GM19397 (cell line): ENCODE results near the gene RPL3.
"Not testable (repeated sequence)": the region's sequence is repeated elsewhere in the genome, so short reads cannot be mapped to it uniquely, and the experiment has no call there.

Source experiments
- ATAC-seq: cut with Tn5 transposase; IDR thresholded peaks from one replicate; pipeline ENCODE4 v1.9.1; 2021; ENCODE audit warnings: mild to moderate bottlenecking, moderate library complexity; ENCODE audit not compliant: unreplicated experiment

The RPL3 gene

DNA sequence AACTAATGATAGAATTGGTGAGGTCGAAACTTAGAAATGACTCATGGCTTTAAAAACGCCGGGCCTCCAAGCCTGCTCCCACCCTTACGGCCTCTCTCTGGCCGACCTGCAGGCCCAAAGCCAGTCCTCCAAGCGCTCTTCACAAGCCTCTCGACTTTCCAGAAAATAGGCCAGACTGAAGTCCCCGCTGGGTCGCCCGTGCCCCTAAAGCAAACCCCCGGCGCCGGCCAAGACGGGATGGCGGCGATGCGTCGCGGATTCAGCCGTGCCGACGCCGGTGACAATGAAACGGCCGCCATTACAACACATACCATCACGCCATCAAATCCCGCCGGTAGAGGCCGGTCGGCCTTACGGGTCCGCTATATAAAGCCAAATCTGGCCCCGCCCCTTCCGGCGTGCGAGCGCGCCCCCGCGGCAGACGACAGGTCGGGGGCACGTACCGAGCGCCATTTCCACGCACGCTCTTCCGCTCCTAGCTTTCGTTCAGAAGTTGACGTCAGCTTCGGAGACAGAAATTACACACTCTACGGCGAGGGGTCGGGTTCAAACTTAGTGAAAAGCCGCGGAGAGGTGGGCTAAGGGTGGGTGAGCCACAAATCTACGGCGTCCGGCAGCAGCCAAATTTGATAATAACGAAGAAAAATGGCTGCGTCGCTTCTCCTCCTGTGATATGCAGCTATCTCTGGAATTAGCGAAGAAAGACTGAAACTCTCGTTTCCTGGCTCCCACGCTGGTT lies at the start of gene RPL3:
RPL3 (minus strand) TSS at position 340 of the 739 bp plus-strand sequence; CDS start at position 314, 26 bp downstream.
- ATAC-seq = peak; percentile 91

DNA sequence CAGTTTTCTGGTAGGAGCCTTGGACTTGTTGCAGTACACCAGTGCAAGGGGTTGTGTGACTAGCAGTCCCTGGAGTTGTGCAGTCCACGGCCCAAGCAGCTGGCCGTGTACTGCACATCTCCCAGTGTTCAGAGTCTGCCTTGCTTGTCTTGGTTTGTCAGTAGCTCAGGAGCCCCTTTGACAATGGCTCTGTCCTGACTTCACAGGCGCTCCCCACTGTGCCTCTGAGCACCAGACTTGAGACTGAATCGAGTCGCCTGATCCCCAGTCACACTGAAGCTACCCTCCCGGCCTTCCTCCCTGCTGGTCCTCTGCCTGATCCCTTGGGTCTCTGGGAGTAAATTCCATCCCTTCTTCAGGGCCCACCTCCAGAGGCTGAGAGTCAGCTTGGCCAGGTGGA lies 49.8 kb upstream of the RPL3 start:
- ATAC-seq = no peak

DNA sequence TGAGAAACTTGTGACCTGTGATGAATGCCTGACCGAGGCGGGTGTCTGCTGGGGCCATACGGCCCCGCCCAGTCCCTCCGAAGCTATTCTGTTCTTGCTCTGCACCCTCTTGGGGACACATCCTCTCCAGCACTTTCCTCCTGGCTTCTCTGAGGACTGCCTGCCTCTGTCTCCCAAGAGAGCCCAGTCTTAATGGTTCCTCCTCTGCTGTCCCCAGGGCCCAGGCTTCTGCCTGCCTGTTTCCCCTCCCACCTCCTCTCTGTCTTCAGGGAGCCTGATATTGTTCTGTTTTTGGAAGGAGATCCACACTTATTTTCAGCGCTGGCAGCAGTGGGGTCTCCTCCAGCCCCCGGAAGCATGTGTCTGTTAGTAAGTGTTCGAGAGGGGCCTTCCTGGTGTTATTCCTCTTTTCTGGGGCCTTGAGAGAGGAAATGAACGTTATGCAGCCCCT lies 49.1 kb upstream of the RPL3 start:
- no peak for ATAC-seq

DNA sequence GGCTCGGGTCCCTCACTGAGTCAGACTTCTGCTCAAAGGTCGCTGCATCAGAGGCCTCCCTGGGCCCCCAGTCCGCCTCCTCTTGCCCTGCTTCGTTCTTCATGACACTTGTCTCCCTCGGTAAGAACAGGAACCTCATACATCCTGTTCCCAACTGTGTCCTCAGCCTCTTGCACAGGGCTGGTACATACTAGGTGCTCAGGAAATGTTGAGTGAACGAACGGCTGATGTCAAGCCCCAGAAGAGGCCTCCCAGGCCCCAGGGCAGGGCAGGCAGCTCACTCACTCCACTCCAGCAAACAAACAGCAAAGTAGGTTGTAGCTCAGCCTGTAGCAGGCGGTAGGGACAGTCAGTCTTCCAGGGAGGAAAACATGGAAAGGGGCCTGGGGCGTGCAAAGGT lies 47.6 kb upstream of the RPL3 start:
- ATAC-seq = no peak

DNA sequence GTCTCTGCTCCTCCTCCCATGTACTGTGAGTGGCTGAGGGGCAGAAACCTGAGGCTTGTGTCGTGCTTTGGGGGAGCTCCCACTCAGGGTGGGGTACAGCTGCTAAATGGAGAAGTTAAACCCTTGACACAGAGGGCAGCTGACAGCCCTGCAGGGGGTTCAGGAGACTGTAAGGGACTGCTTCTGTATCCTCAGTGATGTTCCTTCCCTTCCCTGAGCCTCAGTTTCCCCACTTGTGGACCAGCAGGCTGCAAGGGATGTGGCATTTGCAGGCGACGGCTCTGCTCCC lies 46.0 kb upstream of the RPL3 start:
- no peak for ATAC-seq

DNA sequence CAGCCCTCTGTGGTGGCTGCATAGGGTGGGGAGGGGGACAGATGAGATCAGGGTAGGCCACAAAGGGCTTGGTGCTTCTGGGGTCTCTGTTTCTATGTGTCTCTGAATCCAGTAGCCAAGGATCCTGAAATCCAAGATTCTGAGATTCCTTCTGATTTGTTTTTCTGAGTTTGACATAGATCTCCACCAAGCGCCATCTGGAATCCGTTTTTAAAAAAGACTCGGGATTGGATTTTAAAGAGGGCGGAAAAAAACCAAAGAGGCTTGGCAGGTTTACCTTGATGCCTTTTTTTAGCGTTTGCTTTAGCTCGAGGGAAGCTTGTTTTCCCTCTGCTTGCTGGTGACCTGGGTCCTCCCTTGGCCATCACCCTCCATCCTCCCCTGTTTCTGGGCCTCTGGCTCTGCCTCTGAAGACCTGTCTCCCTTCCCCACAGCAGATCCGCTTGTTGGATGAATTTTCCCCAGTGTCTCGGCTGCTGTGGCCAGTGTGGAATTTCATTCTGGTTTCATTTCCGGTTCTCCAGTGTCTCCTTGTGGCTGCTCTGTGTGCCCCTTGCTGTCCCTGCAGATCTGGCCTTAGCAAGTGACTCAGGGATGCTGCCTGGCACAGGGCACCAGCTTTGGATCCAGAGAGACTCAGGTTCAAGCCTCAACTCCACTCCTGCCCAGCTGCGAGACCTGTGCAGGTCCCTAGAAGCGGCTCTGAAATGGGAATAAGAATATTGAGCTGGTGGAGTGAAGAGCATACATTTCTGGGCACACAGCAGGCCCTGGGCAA lies 45.5 kb upstream of the RPL3 start:
- no peak for ATAC-seq

DNA sequence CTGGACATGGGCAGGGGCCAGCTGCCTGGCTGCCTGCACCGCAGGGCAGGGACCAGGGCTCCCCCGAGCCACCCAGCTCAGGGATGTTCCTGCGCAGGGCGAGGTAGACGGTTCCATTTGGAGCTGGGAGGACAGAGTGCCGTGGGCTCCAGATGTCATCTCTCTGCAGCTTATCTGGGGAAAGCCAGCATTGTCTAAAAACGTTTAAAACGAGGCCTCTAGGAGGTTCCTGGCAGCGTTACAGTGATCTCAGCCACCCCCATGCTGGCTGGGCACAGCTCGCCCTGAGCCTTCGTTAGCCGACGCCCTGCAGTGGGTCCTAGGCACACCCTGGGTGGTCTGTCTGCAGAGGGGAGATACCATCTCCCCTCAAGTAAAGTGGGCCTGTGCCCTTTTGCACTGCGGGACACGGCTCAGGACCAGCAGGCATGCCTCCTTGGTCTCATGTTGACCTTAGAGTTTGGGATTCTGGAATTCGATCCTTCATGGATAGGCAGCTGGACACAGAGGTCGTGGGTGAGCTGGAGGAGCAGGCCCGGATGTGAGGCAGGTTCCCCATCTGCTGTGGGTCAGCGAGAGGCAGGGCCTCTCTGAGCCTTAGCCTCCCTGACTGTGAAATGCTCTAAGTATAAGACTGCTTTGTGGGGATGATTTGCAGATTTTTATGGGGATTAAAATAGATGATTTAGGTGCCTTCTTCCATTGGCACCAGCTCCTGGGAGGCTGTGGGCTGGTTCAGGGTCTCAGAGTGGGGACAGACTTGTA lies 44.5 kb upstream of the RPL3 start:
- no peak for ATAC-seq

DNA sequence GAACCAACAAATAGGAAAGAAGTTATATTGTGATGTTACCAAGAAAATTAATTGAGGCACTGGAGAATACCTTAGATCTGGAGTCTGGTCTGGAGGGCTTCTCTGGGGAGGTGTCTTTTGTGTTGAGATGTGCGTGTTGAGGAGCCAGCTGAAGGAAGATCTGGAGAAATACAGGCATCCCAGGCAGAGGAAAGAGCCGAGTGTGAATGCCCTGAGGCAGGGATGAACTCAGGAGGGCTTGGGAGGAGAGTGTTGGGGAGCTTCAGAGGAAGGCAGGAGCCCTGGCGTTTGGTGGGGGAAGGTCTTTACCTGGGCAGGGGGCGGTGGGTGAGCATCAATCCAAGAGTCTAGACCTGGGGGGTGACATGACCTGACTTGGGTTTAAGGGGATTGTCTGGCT lies 43.5 kb upstream of the RPL3 start:
- no peak for ATAC-seq

DNA sequence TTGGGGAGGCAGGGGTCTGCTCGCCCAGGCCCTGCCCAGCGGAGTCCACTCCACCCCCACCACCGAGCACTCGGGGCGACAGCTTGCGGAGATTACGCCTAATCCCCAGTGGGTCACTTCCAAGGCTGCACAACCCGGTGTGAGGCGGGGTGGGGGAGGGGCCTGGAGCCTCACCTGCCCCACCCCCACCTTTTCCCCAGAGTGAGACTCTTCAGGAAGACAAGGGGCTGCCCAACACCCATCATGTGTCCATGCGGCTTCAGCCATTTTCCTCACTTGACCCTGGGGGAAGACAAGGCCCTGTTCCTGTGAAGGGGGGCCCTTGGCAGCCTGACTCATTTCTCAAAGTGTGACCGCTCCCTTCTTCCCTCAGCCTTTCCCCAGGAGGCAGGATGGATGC lies 42.8 kb upstream of the RPL3 start:
- ATAC-seq = no peak

DNA sequence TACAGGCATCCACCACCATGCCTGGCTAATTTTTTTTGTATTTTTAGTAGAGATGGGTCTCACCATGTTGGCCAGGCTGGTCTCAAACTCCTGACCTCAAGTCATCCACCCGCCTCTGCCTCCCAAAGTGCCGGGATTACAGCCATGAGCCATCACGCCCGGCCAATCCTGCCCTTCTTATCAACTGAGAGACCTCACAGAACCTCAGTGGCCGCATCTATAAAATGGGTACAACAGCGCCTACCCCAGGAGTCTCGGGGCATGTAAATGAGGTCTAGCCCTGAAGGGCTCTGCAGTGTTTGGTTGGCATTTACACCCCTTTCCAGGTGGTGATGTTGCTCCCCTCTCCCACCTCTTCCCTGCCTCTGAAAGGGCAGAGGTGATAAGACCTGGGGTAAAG lies 42.1 kb upstream of the RPL3 start:
- ATAC-seq = no peak

DNA sequence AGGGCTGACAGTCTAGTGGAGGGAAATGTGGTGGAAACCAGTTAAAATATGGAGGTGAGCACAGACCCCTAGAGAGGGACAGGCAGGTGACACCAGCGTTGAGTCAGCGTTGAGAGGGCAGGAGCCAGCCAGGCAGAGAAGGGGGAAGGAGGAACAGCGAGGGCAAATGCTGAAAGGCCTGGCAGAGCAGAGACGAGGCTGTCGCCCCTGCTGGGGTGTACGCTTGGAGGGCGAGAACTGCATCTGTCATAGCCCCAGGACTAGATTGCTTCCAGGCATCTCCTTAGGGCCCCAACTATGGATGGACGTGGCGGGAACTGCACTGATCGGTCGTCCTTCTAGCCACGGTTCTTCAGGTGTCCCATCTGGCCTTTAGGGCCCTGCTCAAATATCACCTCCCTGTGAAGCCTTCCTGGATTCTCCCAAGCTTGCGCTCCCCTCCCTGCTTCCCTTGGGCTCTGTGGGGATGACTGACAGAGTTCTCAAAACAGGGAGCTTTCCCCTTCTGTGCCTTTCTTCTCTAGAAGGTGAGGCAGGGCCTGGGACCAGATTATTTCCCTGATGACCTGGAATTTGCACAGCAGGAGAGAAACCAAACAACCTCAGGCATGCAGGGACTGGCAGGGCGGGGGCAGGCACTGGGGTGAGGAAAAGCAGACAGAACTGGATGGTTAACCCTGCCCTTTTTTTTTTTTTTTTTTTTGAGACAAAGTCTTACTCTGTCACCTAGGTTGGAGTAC lies 41.4 kb upstream of the RPL3 start:
- no peak for ATAC-seq

DNA sequence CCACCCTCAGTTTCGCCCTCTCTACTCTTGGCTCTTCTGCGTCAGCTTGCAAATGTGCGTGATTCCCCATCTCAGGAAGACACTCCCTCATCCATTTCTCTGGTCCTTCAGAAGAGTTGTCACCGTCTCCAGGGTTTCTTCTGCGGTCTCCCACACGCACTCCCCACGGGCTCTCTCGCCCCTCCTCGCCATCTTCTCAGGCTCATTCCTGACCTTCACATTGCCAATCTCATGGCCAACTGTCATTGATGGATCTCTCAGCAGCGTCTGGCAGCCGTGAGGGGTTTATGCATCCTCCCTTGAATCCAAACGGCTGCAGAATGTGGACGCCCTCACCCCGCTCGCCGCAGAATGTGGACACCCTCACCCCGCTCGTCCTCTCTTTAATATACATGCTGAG lies 40.8 kb upstream of the RPL3 start:
- ATAC-seq = no peak

DNA sequence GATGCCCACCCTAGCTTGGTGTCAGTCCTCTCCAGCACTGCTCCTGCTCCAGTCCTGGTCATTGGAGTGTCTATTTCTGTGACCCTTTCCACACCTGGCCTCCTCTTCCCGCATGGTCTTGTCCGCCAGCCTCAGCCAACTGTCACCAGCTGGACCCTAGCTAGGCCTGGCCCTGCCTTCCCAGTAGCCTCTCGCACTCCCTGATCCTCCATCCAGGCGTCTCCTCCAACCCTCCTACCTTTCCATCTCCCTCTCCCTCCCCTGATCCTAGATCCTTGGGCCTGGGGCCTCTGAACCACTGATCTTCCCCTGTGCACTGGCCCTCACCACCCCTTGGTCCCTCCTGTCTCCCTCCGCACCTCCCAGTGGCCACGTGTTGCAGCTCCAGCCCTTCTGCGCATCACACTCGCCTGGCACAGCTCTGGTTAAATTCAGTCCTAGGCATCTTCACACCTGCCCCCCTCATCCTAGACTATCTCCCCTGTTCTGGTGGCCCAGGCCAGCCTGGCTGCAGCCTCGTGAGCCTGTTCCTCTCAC lies 40.3 kb upstream of the RPL3 start:
- ATAC-seq = no peak

DNA sequence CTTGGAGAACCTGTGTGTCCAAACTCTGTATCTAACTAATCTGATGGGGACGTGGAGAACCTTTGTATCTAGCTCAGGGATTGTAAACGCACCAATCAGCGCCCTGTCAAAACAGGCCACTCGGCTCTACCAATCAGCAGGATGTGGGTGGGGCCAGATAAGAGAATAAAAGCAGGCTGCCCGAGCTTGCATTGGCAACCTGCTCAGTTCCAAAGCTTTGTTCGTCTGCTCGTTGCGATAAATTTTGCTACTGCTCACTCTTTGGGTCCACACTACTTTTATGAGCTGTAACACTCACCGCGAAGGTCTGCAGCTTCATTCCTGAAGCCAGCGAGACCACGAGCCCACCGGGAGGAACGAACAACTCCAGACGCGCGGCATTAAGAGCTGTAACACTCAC lies 38.8 kb upstream of the RPL3 start:
- not testable (repeated sequence) for ATAC-seq

DNA sequence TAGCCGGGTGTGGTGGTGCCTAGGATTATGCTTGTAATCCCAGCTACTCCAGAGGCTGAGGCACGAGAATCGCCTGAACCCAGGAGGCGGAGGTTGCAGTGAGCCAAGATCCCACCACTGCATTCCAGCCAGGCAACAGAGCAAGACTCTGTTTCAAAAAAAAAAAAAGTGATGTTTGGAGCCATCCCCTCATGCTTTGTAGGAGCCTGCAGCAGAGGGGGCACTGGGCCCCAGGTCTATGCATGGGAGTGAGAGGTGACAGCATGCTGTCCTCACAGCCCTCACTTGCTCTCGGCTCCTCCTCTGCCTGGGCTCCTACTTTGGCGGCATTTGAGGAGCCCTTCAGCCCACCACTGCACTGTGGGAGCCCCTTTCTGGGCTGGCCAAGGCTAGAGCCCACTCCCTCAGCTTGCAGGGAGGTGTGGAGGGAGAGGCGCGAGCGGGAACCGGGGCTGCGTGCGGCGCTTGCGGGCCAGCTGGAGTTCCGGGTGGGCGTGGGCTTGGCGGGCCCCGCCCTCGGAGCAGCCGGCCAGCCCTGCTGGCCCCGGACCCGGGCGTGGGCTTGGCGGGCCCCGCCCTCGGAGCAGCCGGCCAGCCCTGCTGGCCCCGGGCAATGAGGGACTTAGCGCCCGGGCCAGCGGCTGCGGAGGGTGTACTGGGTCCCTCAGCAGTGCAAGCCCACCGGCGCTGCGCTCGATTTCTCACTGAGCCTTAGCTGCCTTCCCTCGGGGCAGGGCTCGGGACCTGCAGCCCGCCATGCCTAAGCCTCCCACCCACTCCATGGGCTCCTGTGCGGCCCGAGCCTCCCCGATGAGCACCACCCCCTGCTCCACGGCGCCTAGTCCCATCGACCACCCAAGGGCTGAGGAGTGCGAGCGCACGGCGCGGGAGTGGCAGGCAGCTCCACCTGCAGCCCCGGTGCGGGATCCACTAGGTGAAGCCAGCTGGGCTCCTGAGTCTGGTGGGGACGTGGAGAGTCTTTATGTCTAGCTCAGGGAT lies 38.0 kb upstream of the RPL3 start:
- ATAC-seq = not testable (repeated sequence)

DNA sequence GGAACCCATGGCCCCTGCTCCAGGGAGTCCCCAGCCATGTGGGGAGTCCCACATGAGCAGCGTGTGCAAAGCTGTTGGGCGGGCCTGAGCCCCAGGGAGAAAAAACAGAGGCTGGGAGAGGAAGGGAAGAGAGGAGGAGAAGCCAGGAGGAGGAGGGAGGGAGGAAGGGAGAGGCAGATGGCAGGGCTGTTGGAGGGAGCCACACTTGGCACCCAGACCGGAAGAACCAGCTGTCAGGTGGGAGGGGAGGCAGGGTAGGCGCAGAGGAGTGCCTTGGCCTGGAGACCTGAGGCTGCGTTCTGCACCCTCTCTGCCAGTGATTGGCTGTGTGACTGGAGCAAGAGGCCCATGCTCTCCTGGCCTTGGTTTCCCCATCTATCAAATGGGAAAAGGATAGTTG lies 37.0 kb upstream of the RPL3 start:
- ATAC-seq = no peak

DNA sequence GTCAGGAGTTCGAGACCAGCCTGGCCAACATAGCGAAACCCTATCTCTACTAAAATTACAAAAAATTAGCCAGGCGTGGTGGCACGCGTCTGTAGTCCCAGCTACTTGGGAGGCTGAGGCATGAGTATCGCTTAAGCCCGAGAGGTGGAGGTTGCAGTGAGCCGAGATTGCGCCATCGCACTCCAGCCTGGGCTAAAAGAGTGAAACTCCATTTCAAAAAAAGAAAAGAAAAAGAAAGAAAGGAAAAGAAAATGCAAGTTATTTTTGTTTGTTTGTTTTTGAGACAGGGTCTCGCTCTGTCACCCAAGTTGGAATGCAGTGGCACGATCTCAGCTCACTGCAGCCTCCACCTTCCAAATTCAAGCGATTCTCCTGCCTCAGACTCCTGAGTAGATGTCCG lies 36.4 kb upstream of the RPL3 start:
- ATAC-seq = not testable (repeated sequence)

DNA sequence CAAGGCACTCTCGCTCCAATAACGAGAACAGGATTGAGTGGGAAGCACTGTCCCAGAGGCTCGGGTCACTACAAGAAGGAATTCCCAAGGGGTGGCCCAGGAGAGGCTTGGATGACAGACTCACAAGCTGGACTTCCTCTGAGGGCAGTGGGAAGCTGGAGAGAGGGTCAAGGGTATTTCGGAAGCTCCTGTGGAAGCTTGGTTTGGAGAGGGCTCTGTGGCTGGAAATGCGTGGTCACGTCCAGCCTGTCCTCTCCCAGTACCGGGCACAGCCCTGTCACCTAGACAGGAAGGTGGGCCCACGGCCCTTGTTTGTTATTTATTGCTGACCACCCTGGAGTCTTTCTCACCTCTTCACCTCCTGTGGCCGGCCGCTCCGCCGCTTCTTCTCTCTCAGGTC lies 35.7 kb upstream of the RPL3 start:
- ATAC-seq = no peak

DNA sequence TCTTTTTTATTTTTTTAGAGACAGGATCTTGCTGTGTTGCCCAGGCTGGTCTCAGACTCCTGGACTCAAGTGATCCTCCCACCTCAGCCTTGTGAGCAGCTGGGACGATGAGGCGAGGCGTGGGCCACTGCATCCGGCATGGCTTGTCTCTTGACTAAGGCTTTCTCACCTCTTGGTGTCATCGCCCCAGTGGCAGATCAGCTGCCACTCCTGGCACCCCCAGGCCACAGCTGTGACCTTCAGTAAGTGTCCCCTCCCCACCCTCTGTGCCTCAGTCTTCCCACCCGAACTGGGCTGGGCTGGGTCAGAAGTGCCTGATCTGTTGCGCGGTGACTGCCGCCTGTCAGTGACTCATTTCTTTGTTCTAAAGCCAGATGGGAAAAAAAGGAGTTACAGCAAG lies 33.9 kb upstream of the RPL3 start:
- no peak for ATAC-seq
